ENCODE results near the gene SIGLEC1. TPM values are rescaled to one million over a fixed set of nuclear protein-coding genes. Genes with fewer than 3 reads are reported as not detected.

SIGLEC1 gene
- total RNA-seq, 1 donor from 2014 or later: not detected

DNA sequence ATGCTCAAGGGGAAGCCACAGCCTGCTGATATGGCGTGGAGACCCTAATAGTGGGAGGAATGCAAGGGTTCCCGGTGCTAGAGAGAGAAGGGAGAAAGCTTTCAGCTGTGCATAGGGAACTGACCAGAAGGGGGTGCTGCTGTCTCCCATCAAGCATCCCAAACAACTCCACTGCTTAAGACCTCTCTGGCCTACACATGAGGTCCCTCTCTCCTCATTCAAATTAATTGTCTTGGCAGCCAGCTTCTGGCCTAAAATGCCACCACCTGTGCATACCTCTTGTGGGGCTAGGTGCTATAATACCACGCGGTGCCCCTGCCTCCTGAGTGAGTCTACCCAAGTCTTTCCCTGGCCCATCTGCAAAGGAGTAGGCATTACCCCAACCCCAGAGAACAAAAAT is 40.7 kb upstream of the SIGLEC1 start:
- DNase-seq (ENCODE audit: low read depth): no peak
- TF ChIP-seq, protein P1, sequence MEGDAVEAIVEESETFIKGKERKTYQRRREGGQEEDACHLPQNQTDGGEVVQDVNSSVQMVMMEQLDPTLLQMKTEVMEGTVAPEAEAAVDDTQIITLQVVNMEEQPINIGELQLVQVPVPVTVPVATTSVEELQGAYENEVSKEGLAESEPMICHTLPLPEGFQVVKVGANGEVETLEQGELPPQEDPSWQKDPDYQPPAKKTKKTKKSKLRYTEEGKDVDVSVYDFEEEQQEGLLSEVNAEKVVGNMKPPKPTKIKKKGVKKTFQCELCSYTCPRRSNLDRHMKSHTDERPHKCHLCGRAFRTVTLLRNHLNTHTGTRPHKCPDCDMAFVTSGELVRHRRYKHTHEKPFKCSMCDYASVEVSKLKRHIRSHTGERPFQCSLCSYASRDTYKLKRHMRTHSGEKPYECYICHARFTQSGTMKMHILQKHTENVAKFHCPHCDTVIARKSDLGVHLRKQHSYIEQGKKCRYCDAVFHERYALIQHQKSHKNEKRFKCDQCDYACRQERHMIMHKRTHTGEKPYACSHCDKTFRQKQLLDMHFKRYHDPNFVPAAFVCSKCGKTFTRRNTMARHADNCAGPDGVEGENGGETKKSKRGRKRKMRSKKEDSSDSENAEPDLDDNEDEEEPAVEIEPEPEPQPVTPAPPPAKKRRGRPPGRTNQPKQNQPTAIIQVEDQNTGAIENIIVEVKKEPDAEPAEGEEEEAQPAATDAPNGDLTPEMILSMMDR (IDR thresholded peaks at IDR 0.05; ENCODE audit: insufficient read depth, low read length, poor library complexity, severe bottlenecking): peak; percentile 84

DNA sequence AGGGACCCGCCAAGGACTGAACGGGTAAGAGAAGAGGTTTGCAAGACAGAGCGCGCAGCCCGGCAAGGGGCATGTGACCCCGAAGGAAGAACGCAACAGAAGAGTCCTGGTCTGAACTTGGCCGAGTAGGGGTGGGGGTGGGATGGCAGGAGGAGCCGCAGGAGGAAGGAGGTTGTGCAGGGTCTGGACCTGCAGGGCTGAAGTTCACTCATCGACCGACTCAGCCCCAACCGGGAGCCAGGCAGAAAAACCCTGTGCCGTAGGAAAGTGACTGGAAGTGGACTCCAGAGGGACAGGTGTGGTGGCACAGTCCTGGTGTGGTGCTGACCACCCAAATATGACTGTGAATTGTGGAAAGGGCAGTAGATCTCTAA is 40.0 kb upstream of the SIGLEC1 start:
- TF ChIP-seq, protein P1 (IDR thresholded peaks at IDR 0.05; ENCODE audit: insufficient read depth, low read length, poor library complexity, severe bottlenecking): no peak
- Histone ChIP-seq H3K36me3 (ENCODE audit: control insufficient read depth, insufficient read depth, low read length) (peaks cover 1% of the 10 kb centered on the region), H3K27me3 (ENCODE audit: control insufficient read depth, insufficient read depth, low read length) (peaks cover 42% of the 10 kb centered on the region), H3K4me3 (ENCODE audit: low read depth, low read length) (no peak overlapping the region)
- DNase-seq (ENCODE audit: low read depth): no peak

More for the DNA sequence above, 40.7 kb upstream of the SIGLEC1 start:
- Histone ChIP-seq H3K27me3 (ENCODE audit: control insufficient read depth, insufficient read depth, low read length) (peaks cover 42% of the 10 kb centered on the region), H3K4me3 (ENCODE audit: low read depth, low read length) (no peak overlapping the region), H3K36me3 (ENCODE audit: control insufficient read depth, insufficient read depth, low read length) (peaks cover 1% of the 10 kb centered on the region)

DNA sequence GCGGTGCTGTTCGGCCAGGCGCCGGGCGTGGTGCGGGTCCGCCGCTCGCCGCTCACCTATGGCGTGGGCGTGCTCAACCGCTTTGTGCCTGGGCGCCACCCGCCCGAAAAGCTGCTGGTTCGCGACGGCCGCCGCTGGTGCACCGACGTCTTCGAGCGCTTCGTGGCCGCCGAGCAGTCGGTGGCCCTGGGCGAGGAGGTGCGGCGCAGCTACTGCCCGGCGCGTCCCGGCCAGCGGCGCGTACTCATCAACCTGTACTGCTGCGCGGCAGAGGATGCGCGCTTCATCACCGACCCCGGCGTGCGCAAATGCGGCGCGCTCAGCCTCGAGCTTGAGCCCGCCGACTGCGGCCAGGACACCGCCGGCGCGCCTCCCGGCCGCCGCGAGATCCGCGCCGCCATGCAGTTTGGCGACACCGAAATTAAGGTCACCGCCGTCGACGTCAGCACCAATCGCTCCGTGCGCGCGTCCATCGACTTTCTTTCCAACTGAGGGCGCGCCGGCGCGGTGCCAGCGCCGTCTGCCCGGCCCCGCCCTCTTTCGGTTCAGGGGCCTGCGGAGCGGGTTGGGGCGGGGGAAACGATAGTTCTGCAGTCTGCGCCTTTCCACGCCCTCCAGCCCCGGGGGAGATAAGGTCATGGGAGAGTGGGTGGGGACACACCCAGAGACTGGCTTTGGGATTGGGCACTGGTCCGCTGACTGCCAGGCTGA is 39.4 kb upstream of the SIGLEC1 start:
- DNase-seq (ENCODE audit: low read depth): no peak
- TF ChIP-seq, protein P1 (IDR thresholded peaks at IDR 0.05; ENCODE audit: insufficient read depth, low read length, poor library complexity, severe bottlenecking): no peak
- Histone ChIP-seq H3K4me3 (ENCODE audit: low read depth, low read length) (peak overlapping the region; percentile 21), H3K27me3 (ENCODE audit: control insufficient read depth, insufficient read depth, low read length) (peaks cover 44% of the 10 kb centered on the region), H3K36me3 (ENCODE audit: control insufficient read depth, insufficient read depth, low read length) (peaks cover 1% of the 10 kb centered on the region)

DNA sequence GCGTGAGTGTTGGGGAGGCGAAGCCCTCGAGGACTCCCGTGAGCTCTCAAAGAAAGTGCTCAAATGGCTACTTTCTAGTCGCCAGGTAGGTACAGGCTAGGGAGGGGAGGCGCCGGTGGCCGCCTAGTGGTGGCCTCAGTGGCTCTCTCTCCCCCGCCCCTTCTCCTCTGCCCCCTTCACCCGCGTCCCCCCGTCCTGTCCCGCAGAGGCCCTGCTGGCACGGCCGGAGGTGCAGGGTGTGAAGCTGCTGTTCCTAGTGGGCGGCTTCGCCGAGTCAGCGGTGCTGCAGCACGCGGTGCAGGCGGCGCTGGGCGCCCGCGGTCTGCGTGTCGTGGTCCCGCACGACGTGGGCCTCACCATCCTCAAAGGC is 38.9 kb upstream of the SIGLEC1 start:
- no peak for DNase-seq (ENCODE audit: low read depth)
- Histone ChIP-seq H3K36me3 (ENCODE audit: control insufficient read depth, insufficient read depth, low read length) (peaks cover 1% of the 10 kb centered on the region), H3K27me3 (ENCODE audit: control insufficient read depth, insufficient read depth, low read length) (peaks cover 44% of the 10 kb centered on the region), H3K4me3 (ENCODE audit: low read depth, low read length) (no peak overlapping the region)
- TF ChIP-seq, protein P1 (IDR thresholded peaks at IDR 0.05; ENCODE audit: insufficient read depth, low read length, poor library complexity, severe bottlenecking): peak; percentile 18

DNA sequence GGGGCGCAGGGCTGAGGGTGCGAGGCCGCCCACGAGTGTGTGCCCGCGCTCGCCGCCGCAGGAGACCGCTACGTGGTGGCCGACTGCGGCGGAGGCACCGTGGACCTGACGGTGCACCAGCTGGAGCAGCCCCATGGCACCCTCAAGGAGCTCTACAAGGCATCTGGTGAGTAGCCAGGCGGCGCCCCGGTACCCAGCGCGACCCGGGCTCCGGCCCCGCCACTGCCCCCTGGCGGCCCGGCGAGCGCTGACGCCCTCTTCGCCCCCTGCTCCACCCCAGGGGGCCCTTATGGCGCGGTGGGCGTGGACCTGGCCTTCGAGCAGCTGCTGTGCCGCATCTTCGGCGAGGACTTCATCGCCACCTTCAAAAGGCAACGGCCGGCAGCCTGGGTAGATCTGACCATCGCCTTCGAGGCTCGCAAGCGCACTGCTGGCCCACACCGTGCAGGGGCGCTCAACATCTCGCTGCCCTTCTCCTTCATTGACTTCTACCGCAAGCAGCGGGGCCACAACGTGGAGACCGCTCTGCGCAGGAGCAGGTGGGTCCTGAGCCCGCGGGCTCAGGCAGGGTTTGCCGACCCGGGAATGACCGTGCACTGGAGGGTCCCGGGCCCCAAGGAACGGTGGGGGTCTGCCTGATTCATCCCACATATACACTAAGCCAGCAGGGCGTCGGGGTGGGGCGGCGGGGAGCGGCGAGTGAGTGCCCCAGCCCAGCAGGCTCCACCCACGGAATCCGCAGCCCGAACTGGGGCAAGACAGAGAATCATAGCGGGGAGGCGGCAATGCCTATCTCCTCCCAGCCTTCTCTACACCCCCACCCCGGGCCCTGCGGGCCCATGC is 37.5 kb upstream of the SIGLEC1 start:
- TF ChIP-seq, protein P1 (IDR thresholded peaks at IDR 0.05; ENCODE audit: insufficient read depth, low read length, poor library complexity, severe bottlenecking): peak; percentile 45
- Histone ChIP-seq H3K27me3 (ENCODE audit: control insufficient read depth, insufficient read depth, low read length) (peaks cover 52% of the 10 kb centered on the region), H3K4me3 (ENCODE audit: low read depth, low read length) (no peak overlapping the region), H3K36me3 (ENCODE audit: control insufficient read depth, insufficient read depth, low read length) (no peaks in the 10 kb centered on the region)
- DNase-seq (ENCODE audit: low read depth): no peak
